HCT116 (cell line): Measurements from ENCODE around the gene TTLL10. TPM values are rescaled to one million over a fixed set of nuclear protein-coding genes. Genes with fewer than 3 reads are reported as not detected.

Experiments used
- ATAC-seq: fragments of 200-7000 bp; cut with Tn5 transposase; 2 replicates; pipeline ENCODE4 v1.9.1; 2020; ENCODE audit warnings: mild to moderate bottlenecking, moderate library complexity
- BruUV-seq: library from RNA; stranded (reverse); fragments of 400-500 nt; replicated peaks from 2 replicates; lab custom pipeline; 2021; lab: Mats Ljungman, UMichigan
- CTCF ChIA-PET: fragments of 300-600 bp; sonication (Branson Sonifier 250); formaldehyde crosslinking; loops from one replicate; lab custom pipeline; 2021; ENCODE audit warnings: antibody characterized with exemption; lab: Charles Lee
- POLR2A ChIA-PET: fragments of 300-600, 350-600 bp; sonication (Branson Sonifier 250); formaldehyde crosslinking; loops from one replicate; lab custom pipeline; 2021; ENCODE audit warnings: antibody characterized with exemption; lab: Charles Lee
- RAD21 ChIA-PET, 2 experiments: fragments of 300-600 bp; sonication (Branson Sonifier 250); formaldehyde crosslinking; loops; one replicate each; lab custom pipeline; 2023; ENCODE audit warnings: low total read pairs in 2 of 2; ENCODE audit not compliant: uncharacterized antibody in 2 of 2, unreplicated experiment in 2 of 2, low non-redundant PET in 1 of 2; lab: Charles Lee
- DNase-seq: peaks from one replicate; pipeline ENCODE4 v3.0.0-alpha.2; 2010; ENCODE audit warnings: low read depth, low spot score
- H2AFZ ChIP-seq: fragments of 200-600 bp; shearing (Covaris generic), sonication (generic); 2 replicates; pipeline ENCODE4 v1.6.1; 2017; ENCODE audit warnings: low read depth, mixed run types, mixed read lengths, antibody characterized with exemption, low read length; ENCODE audit not compliant: poor library complexity, severe bottlenecking
- H3K27ac ChIP-seq: 2 replicates; pipeline ENCODE4 v1.5.1; 2012; ENCODE audit warnings: low read depth, low read length
- H3K27me3 ChIP-seq: fragments of 200-600 bp; sonication (generic); 2 replicates; pipeline ENCODE4 v1.6.1; 2016; ENCODE audit warnings: mixed run types, low read length, mixed read lengths; ENCODE audit not compliant: insufficient read depth
- H3K36me3 ChIP-seq, 2 experiments: fragments of 200-500 bp in 1 of 2; fragments of 200-600 bp in 1 of 2; sonication (Bioruptor generic) in 1 of 2; sonication (generic) in 1 of 2; 2 replicates each; pipeline versions ENCODE4 v1.5.1 to v1.6.1; 2014 to 2016; ENCODE audit warnings: low read length in 2 of 2, inconsistent platforms in 1 of 2, mixed read lengths in 1 of 2, mixed run types in 1 of 2; ENCODE audit not compliant: insufficient read depth in 2 of 2, control insufficient read depth in 1 of 2
- H3K4me1 ChIP-seq, 2 experiments: fragments of 200-600 bp in 1 of 2; sonication (generic) in 1 of 2; 2 replicates each; pipeline versions ENCODE4 v1.5.1 to v1.6.1; 2012 to 2017; ENCODE audit warnings: low read length in 2 of 2, inconsistent platforms in 1 of 2, mild to moderate bottlenecking in 1 of 2, mixed read lengths in 1 of 2, mixed run types in 1 of 2, moderate library complexity in 1 of 2; ENCODE audit not compliant: insufficient read depth in 2 of 2, control insufficient read depth in 1 of 2
- H3K4me2 ChIP-seq: fragments of 200-600 bp; sonication (generic); 2 replicates; pipeline ENCODE4 v1.6.1; 2017; ENCODE audit warnings: mixed run types, low read length, mixed read lengths
- H3K4me3 ChIP-seq, 2 experiments: fragments of 200-600 bp in 1 of 2; sonication (generic) in 1 of 2; replicated peaks in 1 of 2; 2 replicates each; pipeline ENCODE4 v1.5.1; 2011 to 2016; ENCODE audit warnings: low read length in 2 of 2, control low read depth in 1 of 2, low read depth in 1 of 2, mild to moderate bottlenecking in 1 of 2, mixed read lengths in 1 of 2, mixed run types in 1 of 2
- H3K79me2 ChIP-seq: fragments of 200-600 bp; sonication (generic); 2 replicates; pipeline ENCODE4 v1.6.1; 2017; ENCODE audit warnings: mild to moderate bottlenecking, mixed run types, low read length, moderate library complexity, mixed read lengths; ENCODE audit not compliant: insufficient read depth
- H3K9ac ChIP-seq: fragments of 200-600 bp; sonication (generic); 2 replicates; pipeline ENCODE4 v1.6.1; 2016; ENCODE audit warnings: low read length, mixed read lengths
- H3K9me2 ChIP-seq: fragments of 200-600 bp; sonication (generic), shearing (Covaris generic); 2 replicates; pipeline ENCODE4 v1.6.1; 2017; ENCODE audit warnings: mixed run types, mild to moderate bottlenecking, moderate library complexity; ENCODE audit not compliant: insufficient read depth
- H3K9me3 ChIP-seq, 2 experiments: fragments of 200-500 bp in 1 of 2; fragments of 200-600 bp in 1 of 2; sonication (Bioruptor generic) in 1 of 2; sonication (generic) in 1 of 2; 2 replicates each; pipeline ENCODE4 v1.6.1; 2014 to 2017; ENCODE audit warnings: low read length in 2 of 2, mixed read lengths in 2 of 2, inconsistent platforms in 1 of 2, low read depth in 1 of 2, mild to moderate bottlenecking in 1 of 2, mixed run types in 1 of 2, moderate library complexity in 1 of 2; ENCODE audit not compliant: control insufficient read depth in 1 of 2, insufficient read depth in 1 of 2
- H4K20me1 ChIP-seq: fragments of 200-600 bp; sonication (generic), shearing (Covaris generic); 2 replicates; pipeline ENCODE4 v1.6.1; 2017; ENCODE audit warnings: mixed run types, mild to moderate bottlenecking, moderate library complexity; ENCODE audit not compliant: insufficient read depth
- ATF3 ChIP-seq: IDR thresholded peaks from 2 replicates; pipeline ENCODE4 v1.6.1; 2012
- CBX3 ChIP-seq: IDR thresholded peaks from 2 replicates; pipeline ENCODE4 v1.6.1; 2012; ENCODE audit warnings: low read depth
- CEBPB ChIP-seq: IDR thresholded peaks from 2 replicates; pipeline ENCODE4 v1.6.1; 2012; ENCODE audit warnings: low read depth
- EGR1 ChIP-seq: IDR thresholded peaks from 2 replicates; pipeline ENCODE4 v1.6.1; 2012; ENCODE audit warnings: low read depth
- EZH2 ChIP-seq: fragments of 200-600 bp; sonication (generic); IDR thresholded peaks from 2 replicates; pipeline ENCODE4 v1.6.1; 2017; ENCODE audit warnings: antibody characterized with exemption, mixed run types
- FOSL1 ChIP-seq: IDR thresholded peaks from 2 replicates; pipeline ENCODE4 v1.6.1; 2012; ENCODE audit warnings: low read depth
- JUND ChIP-seq: IDR thresholded peaks from 2 replicates; pipeline ENCODE4 v1.6.1; 2012
- POLR2AphosphoS5 ChIP-seq: IDR thresholded peaks from 2 replicates; pipeline ENCODE4 v1.6.1; 2011; ENCODE audit warnings: mild to moderate bottlenecking, low read depth, low read length, moderate library complexity
- SRF ChIP-seq: IDR thresholded peaks from 2 replicates; pipeline ENCODE4 v1.6.1; 2012; ENCODE audit warnings: low read depth
- TCF7L2 ChIP-seq: IDR thresholded peaks from 2 replicates; pipeline ENCODE4 v1.7.0; 2011; ENCODE audit warnings: borderline replicate concordance, inconsistent platforms; ENCODE audit not compliant: insufficient read depth, insufficient read length; ENCODE audit errors: extremely low read depth
- ZBTB33 ChIP-seq: IDR thresholded peaks from 2 replicates; pipeline ENCODE4 v1.6.1; 2011; ENCODE audit warnings: mild to moderate bottlenecking, low read length, moderate library complexity; ENCODE audit not compliant: insufficient replicate concordance; ENCODE audit errors: extremely low read depth
- intact Hi-C: fragments of 100-400 bp; cut with micrococcal nuclease; formaldehyde crosslinking; loops from 2 replicates; pipeline ENCODE4 v1.10.0; 2022
- total RNA-seq: library from RNA; stranded (reverse); gene quantifications from one replicate; pipeline ENCODE4 v1.2.1, GENCODE V29; 2021; ENCODE audit not compliant: unreplicated experiment

Gene TTLL10
- total RNA-seq, 1 experiment from 2014 or later = 0.10 TPM

GRCh38 chr1:1225913-1226312, 52.2 kb downstream of the TTLL10 start (continued):
- no peak for TF ChIP-seq ZBTB33
- TF ChIP-seq EGR1 = no peak
- TF ChIP-seq TCF7L2 = no peak
- no peak for TF ChIP-seq POLR2AphosphoS5

- H3K4me1 ChIP-seq = peaks cover 3 to 11% of the 10 kb centered on the region in 2 experiments; a peak in 1 of 4 replicates
- H3K36me3 ChIP-seq = peaks cover 22 to 30% of the 10 kb centered on the region in 2 experiments
- RAD21 ChIA-PET = no interaction called here
- ATAC-seq (no peak), DNase-seq (no peak)
- no peaks in the 10 kb centered on the region for H3K9me2 ChIP-seq
- POLR2A ChIA-PET = no interaction called here
- no peak overlapping the region for H3K9ac ChIP-seq
- peaks cover 83% of the 10 kb centered on the region for H3K79me2 ChIP-seq
- no peak overlapping the region for H3K27ac ChIP-seq
- H3K27me3 ChIP-seq = no peaks in the 10 kb centered on the region
- CTCF ChIA-PET = no interaction called here
- no peaks in the 10 kb centered on the region for H3K9me3 ChIP-seq
- TF ChIP-seq ATF3 (no peak), EGR1 (no peak), FOSL1 (no peak), CBX3 (no peak), EZH2 (no peak), JUND (no peak), SRF (no peak), CEBPB (no peak), POLR2AphosphoS5 (no peak)
- BruUV-seq = no TSS peak
- H3K4me2 ChIP-seq = no peak overlapping the region
- no peak overlapping the region for H3K4me3 ChIP-seq
- no peaks in the 10 kb centered on the region for H4K20me1 ChIP-seq
- intact Hi-C loops = no loop called here
- H2AFZ ChIP-seq = no peak overlapping the region
Measured at GRCh38 chr1:1226566-1227362, 53.1 kb downstream of the TTLL10 start.
